Posterior vena cava (tissue), 2 donors: Measurements from ENCODE around the gene CRK. TPM values are rescaled to one million over a fixed set of nuclear protein-coding genes. Genes with fewer than 3 reads are reported as not detected.
"Not testable (repeated sequence)": the region's sequence is repeated elsewhere in the genome, so short reads cannot be mapped to it uniquely, and the experiment has no call there.

Experiments used
- DNase-seq: peaks from one replicate; pipeline ENCODE4 v3.0.0-alpha.2; 2020; ENCODE audit warnings: low spot score
- intact Hi-C, 2 donors: fragments of 100-400 bp; cut with DNase I; formaldehyde crosslinking; loops; one replicate each; pipeline versions ENCODE4 v1.14.1 to v1.14.2; 2022 to 2023
- total RNA-seq, 2 donors: library from RNA; stranded (reverse); fragmentation: NEBNext Ultra II Directional; extraction: Animal tissue kit (Norgen Biotek cat#: 25700); gene quantifications; one replicate each; pipeline ENCODE4 v1.2.1, GENCODE V29; 2021
- donor health status: DM: yes; HTN: yes; CAD: no.
- donor health status: DM: yes; HTN: yes; CAD: no.

The CRK gene
- total RNA-seq, 2 donors from 2014 or later = 56.6 to 58.0 TPM

GRCh38 chr17:1445695-1446094, 10.3 kb downstream of the CRK start:
- intact Hi-C loops, DNase-seq: not testable (repeated sequence)

- intact Hi-C loops = not testable (repeated sequence)
These were observed 13.3 kb downstream of the CRK start for GRCh38 chr17:1442721-1443120.

DNA sequence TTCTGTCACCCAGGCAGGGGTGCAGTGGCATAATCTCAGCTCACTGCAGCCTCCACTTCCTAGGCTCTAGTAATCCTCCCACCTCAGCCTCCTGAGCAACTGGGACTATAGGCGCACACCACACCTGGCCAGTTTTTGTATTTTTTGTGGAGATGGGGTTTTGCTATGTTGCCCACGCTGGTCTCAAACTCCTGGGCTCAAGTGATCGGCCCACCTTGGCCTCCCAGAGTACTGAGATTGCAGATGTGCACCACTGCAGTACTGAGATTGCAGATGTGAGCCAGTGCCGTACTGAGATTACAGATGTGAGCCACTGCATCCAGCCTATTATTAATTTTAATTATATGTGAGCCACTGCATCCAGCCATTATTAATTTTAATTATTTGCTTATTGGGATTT, 13.8 kb downstream of the CRK start:
- DNase-seq = no peak
- intact Hi-C loops = no loop called here

More at GRCh38 chr17:1442721-1443120, 13.3 kb downstream of the CRK start:
- not testable (repeated sequence) for DNase-seq

DNA sequence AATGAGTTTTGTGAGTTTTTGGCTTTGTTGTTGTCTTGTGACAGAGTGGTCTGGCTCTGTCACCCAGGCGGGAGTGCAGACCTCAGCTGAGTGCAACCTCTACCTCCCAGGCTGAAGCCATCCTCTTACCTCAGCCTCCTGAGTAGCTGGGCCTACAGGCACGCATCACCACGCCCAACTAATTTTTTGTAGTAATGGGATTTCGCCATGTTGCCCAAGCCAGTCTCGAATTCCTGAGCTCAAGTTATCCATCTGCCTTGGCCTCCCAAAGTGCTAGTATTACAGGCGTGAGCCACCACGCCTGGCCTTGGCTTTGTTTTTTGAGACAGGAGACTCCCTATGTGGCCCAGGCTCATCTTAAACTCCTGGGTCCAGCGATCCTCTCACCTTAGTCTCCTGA, 15.1 kb downstream of the CRK start:
- DNase-seq = no peak
- intact Hi-C loops = no loop called here

GRCh38 chr17:1438593-1439083, 17.4 kb downstream of the CRK start:
- no peak for DNase-seq
- intact Hi-C loops = no loop called here

- intact Hi-C loops = no loop called here
- no peak for DNase-seq
These were observed 20.7 kb downstream of the CRK start for GRCh38 chr17:1435326-1435725.

DNA sequence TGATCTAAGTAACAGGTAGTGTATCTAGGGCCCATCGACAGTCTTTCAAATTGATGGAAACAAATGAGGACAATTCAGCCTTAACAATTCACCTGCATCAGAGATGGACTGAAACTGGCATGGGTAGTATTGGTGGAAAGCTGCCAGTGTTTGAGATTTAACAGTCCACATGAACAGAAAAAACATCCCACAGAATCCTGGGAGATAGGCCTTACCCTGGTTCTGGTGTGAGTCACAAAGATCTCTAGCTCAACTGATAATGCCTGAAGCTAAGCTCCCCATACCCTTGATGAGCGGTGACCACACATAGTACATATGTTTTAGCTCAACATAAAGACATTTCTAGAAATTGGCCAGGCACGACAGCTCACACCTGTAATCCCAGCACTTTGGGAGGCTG, 21.9 kb downstream of the CRK start:
- DNase-seq = no peak
- intact Hi-C loops = no loop called here

- intact Hi-C loops = no loop called here
- DNase-seq = no peak
These were observed 24.4 kb downstream of the CRK start for GRCh38 chr17:1431631-1432104.

GRCh38 chr17:1423456-1424135, 32.4 kb downstream of the CRK start:
- intact Hi-C loops = loop anchor here in 1 of 2 donors (10.0 kb wide), 1 partner anchor 149 kb away; the partner anchor contains the start of genes BHLHA9 and TRARG1
- no peak for DNase-seq

DNA sequence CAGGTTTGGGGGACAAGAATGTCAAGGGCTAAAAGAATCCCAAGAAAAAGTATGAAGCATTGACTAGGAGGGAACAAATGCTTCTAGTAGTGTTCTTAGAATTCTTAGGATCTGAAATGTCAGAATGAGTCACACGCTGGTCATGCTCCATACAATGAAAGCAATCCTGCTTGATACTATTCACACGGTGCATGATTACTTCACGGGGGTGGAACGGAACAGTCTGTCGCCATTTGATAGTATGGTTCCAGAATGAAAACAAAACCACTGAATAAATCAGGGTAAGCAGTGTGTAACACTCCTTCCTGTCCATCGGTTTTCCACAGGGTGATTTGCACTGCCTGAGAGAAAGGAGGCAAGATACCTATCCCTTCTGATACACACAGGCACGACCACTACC, 33.1 kb downstream of the CRK start:
- no peak for DNase-seq
- intact Hi-C loops = loop anchor here in 1 of 2 donors (10.0 kb wide), 1 partner anchor 148 kb away; the partner anchor contains the start of genes BHLHA9 and TRARG1

GRCh38 chr17:1421470-1421869, 34.6 kb downstream of the CRK start:
- no peak for DNase-seq
- intact Hi-C loops = loop anchor here in 1 of 2 donors (10.0 kb wide), 1 partner anchor 147 kb away; the partner anchor contains the start of genes BHLHA9 and TRARG1

DNA sequence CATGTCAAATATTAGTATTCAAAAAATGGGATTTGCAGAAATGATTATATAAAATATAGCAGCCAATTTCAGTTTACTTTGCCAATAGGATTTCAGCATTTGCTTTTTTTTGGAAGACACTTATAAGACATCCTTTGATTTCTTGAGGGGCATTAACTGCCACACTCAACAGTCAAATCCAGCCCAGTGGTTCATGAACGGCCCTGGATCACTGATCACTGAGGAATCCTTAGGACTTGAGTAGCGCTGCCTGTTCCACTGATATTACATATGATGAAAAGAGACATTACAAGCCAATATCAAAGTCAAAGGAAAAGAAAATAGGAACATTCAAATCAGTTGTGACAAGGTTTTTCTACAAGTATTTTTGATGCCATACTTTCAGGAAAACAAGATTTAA, 35.1 kb downstream of the CRK start:
- intact Hi-C loops = loop anchor here in 1 of 2 donors (10.0 kb wide), 1 partner anchor 146 kb away; the partner anchor contains the start of genes BHLHA9 and TRARG1

GRCh38 chr17:1420163-1420562, 35.9 kb downstream of the CRK start:
- intact Hi-C loops = loop anchor here in 1 of 2 donors (10.0 kb wide), 1 partner anchor 145 kb away; the partner anchor contains the start of genes BHLHA9 and TRARG1
- no peak for DNase-seq

More for the DNA sequence above, 35.1 kb downstream of the CRK start:
- no peak for DNase-seq

- intact Hi-C loops, DNase-seq: not testable (repeated sequence)
These were observed 37.6 kb downstream of the CRK start for GRCh38 chr17:1418476-1418875.

DNA sequence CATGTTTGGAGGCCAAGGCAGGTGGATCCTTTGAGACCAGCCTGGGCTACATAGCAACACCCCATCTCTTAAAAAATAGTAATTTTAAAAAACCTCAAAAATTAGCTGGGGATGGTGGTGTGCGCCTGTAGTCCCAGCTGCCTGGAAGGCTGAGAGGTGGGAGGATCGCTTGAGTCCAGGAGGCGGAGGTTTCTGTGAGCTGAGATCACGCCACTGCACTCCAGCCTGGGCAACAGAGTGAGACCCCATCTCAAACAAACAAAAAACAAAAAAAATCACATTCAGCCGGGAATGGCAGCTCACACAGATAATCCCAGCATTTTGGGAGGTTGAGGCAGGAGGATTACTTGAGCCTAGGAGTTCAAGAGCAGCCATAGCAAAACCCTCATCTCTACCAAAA, 39.6 kb downstream of the CRK start:
- no peak for DNase-seq
- intact Hi-C loops = no loop called here

GRCh38 chr17:1414634-1415033, 41.4 kb downstream of the CRK start:
- intact Hi-C loops = no loop called here
- DNase-seq = no peak

- intact Hi-C loops = no loop called here
- peak; percentile 40 for DNase-seq
These were observed 41.9 kb downstream of the CRK start for GRCh38 chr17:1414001-1414574.

DNA sequence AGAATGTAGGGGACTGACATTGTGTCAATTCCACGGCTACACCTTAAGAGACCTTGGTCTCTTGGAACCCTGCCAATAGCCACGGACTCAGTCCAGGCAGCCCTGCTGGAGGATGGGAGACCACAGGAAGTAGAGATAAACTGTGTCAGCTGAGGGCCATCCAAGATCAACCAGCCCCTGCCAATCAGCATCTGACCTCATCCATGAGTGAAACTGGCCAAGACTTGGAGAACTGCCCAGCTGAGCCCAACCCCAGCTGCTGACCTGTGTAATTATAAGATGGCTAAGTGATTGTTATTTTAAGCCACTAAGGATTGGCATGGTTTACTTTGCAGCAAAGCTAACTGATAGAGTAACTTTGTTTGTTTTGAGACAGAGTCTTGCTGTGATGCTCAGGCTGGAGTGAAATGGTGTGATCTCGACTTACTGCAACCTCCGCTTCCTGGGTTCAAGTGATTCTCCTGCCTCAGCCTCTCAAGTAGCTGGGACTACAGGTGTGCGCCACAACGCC, 42.7 kb downstream of the CRK start:
- intact Hi-C loops = no loop called here
- peak; percentile 88 for DNase-seq

GRCh38 chr17:1412185-1413110, 43.6 kb downstream of the CRK start:
- intact Hi-C loops = no loop called here
- DNase-seq = peak; percentile 62
